GM19324 (cell line): Measurements from ENCODE around the gene LMNTD2.

Experiments used
- ATAC-seq: cut with Tn5 transposase; IDR thresholded peaks from one replicate; pipeline ENCODE4 v1.9.1; 2021; ENCODE audit warnings: mild to moderate bottlenecking, moderate library complexity; ENCODE audit not compliant: unreplicated experiment, low FRiP score

Gene LMNTD2, protein sequence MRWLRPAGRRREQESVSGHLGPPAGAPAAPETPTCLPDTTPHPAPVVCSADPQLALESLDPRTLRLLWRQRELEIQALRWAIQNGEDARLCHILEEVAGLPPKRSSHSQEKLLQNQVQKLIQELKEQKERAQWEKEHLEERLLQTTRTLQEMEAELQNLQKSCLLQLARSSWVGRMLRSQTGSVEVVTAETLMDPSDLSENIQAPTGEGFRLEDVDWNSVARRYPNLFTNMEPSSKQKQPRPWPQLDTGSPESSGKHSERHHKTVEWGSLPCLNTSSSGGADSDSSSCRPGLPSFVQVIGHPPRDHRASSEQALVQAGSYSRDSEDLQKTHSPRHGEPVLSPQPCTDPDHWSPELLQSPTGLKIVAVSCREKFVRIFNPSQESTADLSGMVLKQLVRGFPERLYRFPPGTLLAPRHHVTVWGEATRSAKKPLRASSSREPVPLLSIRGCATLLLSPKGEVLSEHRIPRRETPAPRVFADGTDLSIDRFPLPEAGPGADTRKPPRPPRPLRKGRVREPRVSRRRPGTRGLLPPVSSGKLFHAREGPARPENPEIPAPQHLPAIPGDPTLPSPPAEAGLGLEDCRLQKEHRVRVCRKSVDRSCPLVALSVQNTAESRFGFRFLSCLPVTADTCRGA

DNA sequence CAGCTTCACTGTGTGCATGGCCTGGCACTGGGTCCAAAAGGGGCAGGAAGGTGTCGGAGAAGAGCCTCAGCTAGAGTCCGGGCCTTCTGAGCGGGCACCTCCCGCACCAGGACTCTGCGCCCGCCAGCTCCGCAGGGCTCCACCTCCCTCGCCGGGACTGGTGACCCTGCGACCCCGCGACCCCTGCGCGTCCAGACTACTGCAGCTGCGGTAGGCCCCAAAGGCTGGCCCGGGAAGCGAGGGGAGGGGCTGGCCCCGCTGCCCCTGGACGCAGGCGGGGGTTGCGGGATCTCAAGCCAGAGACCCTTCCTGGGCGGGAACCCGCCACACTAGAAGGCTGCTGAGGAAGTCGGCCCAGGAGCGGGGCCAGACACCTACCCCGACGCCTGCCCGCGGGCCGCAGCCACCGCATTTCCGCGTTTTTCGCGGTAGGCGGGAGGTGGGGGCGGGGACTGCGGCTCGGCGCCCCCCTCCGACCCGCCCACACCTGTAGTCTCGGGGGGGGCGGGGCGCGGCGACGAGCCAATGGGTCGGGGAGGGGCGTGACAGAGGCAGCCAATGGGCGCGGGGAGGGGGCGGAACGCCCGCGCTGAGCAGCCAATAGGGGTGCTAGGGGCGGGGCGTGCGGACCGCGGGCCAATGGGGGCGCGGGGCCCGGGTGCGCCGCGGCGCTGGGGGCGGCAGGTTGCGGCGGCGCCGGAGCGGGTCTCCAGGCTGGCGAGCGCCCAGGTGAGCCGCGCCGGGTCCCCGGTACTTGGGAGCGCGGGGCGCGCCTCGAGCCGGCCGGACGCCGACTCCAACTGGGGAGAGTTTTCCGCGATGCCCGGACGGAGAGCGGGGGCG lies at the start of gene LMNTD2, which contains the start of gene RASSF7:
TSS of gene LMNTD2 (minus strand) at position 434 of the 843 bp plus-strand sequence. CDS start at position 412, 22 bp downstream.
TSS of gene RASSF7 (plus strand) at position 666 of the 843 bp plus-strand sequence. CDS start 799 bp downstream, outside the sequence.
- peak; percentile 77 for ATAC-seq

DNA sequence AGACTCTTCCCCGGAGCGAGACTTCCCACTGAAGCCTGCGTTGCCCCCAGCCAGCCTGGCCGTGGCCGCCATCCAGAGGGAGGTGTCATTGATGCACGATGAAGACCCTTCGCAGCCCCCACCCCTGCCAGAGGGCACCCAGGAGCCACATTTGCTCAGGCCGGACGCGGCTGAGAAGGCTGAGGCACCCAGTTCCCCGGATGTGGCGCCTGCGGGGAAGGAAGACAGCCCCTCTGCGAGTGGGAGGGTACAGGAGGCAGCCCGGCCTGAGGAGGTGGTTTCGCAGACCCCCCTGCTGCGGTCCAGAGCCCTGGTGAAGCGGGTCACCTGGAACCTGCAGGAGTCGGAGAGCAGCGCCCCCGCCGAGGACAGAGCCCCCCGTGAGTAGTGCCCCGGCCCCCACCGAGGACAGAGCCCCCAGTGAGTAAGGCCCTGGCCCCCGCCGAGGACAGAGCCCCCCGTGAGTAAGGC lies 48.8 kb upstream of the LMNTD2 start:
- no peak for ATAC-seq

DNA sequence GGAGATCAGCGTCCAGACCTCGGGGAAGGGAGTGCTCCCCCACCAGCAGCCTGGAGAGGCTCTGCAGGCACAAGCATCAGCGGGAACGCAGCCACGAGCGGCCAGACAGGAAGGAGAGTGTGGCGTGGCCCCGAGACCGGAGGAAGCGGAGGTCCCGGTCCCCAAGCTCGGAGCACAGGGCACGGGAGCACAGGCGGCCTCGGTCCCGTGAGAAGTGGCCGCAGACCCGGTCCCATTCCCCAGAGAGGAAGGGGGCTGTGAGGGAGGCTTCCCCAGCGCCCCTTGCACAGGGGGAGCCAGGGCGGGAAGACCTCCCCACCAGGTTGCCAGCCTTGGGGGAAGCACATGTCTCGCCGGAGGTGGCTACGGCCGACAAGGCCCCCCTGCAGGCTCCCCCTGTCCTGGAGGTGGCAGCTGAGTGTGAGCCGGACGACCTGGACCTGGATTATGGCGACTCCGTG lies 48.3 kb upstream of the LMNTD2 start:
- ATAC-seq: no peak

DNA sequence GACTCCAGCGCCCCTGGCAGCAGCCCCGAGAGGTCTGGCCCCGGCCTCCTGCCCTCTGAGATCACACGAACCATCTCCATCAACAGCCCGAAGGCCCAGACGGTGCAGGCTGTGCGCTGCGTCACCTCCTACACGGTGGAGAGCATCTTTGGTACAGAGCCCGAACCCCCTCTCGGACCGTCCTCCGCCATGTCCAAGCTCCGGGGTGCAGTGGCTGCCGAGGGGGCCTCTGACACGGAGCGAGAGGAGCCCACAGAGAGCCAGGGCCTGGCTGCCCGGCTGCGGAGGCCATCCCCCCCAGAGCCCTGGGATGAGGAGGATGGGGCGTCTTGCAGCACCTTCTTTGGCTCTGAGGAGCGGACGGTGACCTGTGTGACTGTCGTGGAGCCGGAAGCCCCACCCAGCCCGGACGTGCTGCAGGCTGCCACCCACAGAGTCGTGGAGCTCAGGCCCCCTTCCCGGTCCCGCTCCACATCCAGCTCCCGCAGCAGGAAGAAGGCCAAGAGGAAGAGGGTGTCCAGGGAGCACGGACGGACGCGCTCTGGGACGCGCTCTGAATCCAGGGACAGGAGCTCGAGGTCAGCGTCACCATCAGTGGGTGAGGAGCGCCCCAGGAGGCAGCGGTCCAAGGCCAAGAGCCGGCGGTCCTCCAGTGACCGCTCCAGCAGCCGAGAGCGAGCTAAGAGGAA lies 47.6 kb upstream of the LMNTD2 start:
- no peak for ATAC-seq

DNA sequence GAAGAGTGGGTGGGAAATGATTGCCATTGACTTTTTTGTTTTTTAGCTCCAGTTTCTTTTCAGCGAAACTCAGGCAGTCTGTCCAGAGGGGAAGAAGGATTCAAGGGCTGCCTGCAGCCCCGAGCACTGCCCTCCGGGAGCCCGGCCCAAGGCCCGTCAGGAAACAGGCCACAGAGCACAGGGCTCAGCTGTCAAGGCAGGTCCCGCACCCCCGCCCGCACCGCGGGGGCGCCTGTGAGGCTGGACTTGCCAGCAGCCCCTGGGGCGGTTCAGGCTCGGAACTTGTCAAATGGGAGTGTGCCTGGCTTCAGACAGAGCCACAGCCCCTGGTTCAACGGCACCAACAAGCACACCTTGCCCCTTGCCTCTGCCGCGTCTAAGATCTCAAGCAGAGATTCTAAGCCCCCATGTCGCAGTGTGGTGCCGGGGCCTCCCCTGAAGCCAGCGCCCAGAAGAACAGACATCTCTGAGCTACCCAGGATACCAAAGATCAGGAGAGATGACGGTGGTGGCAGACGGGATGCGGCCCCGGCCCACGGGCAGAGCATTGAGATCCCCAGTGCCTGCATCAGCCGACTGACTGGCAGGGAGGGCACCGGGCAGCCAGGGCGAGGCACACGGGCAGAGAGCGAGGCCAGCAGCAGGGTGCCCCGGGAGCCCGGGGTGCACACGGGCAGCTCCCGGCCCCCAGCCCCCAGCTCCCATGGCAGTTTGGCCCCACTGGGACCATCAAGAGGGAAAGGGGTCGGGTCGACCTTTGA lies 46.7 kb upstream of the LMNTD2 start:
- no peak for ATAC-seq

DNA sequence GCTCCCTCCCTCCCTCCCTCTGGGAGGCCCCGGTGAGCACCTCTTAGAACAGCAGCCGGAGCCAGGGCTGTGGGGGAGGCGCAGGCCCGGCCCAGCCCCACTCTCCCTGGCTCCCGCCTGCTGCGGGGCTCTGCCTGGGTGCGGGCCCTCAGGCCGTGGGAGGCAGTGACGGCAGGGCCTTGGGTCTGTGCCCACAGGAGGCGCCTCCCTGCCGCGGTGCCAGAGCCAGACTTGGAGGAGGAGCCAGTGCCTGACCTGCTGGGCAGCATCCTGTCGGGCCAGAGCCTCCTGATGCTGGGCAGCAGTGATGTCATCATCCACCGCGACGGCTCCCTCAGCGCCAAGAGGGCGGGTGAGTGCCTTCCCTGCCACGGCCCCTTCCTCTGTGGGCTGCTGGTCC lies 45.7 kb upstream of the LMNTD2 start:
- no peak for ATAC-seq

DNA sequence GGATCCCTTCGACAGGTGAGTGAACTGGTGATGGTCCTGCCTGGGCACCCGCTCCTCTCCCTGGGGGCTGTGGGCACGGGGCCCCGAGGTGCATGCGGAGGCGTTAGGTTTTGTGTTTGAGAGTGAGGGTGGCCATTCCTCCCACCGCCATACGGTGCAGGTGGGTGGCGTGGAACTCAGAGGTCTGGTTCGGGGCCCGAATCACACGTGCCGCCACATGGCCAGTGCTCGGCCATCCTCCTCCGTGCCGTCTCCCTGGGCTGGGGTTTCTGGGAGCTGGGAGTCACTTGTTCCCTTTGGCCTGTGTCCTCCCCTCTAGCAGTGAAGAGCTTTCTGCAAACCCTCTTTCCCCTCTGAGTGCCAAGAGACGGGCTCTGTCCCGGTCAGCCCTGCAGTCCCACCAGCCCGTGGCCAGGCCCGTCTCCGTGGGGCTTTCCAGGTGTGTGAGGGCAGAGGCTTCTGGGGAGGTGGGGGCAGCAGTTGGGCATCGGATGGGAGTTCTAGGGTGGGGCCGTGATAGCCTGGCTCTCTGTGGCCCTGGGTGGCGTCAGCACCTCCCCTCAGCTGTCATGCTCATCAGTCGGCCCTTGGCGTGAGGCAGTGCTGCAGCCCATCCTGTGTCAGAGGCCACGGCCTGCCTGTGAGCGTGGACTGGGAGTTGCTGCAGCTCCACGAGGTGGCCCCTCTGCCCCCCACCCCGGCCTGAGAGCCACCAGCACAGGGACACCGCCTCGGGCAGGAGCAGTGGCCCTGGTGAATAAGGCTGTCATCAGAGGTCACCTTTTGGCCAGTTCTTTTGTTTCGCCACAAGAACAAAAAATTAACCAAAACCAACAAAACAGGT lies 45.0 kb upstream of the LMNTD2 start:
- no peak for ATAC-seq

DNA sequence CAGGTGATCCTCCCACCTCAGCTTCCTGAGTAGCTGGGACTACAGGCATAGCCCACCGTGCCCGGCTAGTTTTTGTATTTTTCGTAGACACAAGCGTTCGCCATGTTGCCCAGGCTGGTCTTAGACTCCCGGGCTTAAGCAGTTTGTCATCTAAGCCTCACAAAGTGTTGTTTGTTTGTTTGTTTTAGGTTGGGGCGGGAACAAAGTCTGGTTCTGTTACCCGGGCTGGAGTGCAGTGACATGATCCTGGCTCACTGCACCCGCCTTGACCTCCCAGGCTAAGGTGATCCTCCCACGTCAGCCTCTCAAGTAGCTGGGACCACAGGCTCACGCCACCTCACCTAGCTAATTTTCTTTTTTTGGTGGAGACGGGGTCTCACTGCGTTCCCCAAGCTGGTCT lies 42.6 kb upstream of the LMNTD2 start:
- ATAC-seq: no peak

DNA sequence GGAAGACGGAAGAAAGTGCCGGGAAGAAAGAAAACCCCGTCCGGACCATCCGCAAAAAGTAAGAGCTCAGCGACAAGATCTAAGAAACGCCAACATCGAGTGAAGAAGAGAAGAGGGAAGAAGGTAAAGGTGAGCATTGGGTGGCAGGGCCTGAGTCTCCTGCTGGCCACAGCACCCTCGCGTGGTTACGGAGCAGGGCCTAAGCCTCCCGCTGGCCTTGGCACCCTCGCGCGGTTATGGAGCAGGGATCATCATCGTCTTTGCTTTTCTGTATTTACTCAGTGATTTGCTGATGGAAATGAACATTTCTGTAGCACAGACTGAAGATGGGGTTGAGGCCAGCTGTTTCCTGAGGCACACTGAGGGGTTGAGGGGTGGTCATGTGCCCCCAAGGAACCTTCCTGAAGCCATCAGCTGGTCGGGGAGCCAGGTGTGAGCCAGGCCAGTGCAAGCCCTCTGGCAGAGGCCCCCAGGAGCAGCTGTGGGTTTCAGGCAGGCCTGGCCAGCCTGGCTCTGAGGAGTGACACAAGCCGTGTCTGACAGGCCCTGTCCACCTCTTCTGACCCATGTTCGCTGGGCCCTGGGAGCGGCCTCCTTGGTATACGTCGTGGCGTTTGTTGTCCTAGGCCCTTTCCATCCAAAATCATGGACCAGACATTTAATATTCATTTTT lies 41.2 kb upstream of the LMNTD2 start:
- ATAC-seq: no peak

DNA sequence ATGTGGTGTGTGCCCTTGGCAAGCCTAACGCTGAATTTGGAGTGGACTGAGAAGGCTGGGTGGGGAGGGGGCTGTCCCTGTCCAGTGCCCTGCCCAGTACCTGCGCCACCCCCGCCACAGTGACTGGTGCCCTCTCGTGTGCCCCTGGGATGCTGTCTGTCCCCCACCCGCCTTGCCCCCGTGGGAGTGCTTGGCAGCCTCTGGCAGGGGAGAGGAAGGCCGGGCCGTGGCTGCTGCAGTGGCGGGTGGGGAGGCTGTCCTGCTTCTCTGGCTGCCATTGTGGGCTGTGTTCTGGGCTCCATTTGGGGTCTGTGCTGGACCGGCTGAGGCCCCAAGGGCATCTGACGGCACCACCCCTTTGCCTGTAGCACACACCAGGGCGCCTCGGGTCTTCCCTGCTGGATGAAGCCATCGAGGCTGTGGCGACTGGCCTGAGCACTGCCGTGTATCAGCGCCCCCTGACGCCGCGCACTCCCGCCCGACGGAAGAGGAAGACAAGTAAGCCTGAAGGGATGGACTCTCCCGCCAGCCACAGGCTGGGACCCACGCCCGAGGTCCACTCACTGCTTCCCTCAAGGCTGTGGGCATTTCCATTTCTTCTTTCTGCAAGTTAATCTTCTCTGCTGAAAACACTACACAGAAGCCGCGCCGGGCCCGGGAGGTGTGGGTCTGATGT lies 37.6 kb upstream of the LMNTD2 start:
- no peak for ATAC-seq

DNA sequence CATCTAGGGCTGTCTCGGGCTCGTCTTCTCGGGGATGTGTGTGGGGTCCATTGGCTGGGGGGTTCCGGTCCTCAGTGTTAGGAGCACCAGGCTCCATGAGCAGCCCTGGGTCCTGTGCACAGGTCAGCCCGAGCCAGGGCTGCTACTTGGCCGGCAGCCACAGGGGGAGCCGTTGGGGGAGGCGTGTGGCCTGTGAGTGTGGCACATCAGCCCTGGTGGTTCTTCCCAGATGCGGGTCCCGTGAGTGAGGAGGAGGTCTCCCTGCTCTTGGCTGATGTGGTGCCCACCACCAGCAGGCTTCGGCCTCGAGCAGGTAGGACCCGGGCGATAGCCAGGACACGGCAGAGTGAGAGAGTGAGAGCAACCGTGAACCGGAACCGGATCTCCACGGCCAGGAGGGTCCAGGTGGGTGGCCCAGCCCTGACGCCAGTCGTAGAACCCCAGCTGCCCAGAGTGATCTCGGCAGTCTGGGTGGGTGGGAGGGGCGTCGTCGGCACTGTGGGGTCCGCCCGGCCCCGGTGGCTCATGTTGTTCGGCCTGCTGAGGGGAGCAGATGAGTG lies 36.7 kb upstream of the LMNTD2 start:
- no peak for ATAC-seq

DNA sequence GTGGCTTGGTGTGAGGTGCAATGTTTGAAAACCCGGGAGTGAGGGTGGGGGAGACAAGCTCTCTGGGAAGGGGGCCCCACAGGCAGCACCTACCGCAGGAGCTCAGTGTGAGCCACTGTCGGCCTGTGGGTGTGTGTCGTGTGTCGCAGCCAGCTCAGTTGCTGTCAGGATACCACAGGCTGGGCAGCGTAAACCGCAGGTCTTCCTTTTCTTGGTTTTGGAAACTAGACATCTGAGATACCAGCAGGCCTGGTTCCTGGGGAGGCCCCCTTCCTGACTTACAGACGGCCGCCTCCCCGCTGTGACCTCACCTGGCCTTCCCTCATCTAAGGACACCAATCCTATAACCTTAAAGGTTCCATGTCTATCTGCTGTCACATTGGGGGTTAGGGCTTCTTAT lies 35.8 kb upstream of the LMNTD2 start:
- ATAC-seq: no peak

DNA sequence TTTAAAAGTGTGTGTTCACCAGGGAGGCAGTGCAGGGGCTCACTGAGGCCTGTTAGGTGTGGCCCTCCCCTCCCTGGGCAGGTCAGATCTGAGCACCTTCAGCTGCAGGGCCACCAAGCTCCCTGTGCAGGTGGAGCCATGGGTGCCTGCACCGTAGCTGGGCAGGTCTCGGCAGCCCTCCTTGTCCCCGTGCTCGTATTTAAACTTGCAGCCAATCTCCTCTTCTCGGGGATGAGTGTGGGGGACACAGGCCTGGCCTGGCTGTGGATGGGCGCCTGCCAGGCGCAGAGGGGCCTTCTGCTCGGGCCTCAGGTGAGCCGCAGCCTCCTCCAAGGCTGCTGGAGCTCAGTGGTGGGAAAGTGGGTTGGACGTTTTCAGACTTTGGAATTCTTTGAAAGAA lies 34.9 kb upstream of the LMNTD2 start:
- ATAC-seq: no peak

DNA sequence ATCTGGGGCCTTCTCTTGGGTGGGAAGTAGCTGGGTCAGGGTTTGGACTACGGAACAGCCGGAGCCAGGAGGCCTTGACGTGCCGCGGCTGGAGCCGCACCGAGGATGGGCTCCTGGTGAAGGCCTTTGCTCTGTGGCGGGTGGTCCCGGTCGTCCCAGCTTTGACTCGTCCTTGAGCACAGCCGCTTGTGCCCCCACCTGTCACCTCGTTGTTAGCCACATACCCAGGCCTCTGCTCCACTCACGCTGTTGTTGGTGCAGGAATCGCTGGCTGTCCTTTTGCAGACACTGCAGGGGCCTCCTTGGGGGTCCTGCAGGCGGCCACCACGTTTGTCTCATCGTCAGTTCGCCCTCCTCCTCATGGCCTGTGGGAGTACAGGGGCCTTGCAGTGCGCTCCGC lies 32.8 kb upstream of the LMNTD2 start:
- no peak for ATAC-seq

DNA sequence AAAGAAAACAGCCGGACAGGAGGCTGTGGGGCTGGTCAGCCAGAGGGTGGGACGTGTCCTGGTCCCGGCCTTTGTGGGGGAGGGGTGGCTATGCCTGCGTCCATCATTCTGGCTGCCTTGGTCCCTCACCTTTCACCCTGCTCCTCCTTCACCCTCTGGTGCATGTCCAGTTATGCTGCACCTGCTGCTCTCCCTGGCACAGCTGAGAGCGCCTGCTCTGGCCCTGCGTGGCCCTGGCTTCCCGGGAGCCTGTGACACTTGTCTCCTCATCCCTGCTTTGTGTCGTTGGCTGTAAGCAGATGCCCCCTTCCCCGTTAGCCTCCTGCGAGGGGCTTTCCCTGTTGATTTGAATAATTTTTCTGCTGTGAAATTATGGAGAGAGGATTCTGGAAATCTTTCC lies 32.4 kb upstream of the LMNTD2 start:
- no peak for ATAC-seq

DNA sequence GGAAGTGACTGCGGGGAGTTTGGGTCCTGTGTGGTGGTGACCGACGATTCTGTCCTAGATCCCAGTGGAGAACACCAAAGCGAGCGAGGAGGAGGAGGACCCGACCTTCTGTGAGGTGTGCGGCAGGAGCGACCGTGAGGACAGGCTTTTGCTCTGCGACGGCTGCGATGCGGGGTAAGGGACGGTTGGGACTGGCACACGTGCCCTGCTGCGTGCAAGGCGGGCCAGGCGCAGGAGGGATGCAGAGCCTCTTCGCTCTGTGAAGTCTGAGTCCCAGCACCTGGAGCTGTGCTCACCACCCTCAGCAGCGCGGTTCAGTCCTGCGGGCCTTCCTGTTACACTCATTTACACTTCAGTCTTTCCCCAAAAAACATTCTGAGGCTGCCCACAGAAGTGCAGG lies 32.0 kb upstream of the LMNTD2 start:
- no peak for ATAC-seq

DNA sequence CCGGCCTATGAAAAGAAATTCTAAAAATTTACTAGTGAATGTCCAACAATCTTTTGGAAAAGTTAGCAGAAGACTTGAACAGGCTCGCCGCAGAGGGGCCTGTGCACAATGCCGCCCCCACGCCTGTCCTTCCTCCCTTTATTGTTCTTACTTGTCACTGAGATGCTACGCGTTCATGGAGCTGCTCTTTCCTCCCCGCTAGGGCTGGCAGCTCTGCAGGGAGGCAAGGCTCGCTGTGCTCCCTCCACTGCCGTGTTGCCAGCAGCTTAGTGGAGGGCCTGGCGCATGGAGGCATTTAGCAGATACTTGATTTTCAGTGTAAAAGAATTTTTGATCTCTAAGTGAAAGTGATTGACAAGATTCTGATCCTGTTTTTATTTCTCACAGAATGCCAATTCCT lies 30.5 kb upstream of the LMNTD2 start:
- ATAC-seq: no peak
